GM12878 (cell line): ENCODE measurements around the gene SMARCAD1. TPM values are rescaled to one million over a fixed set of nuclear protein-coding genes. Genes with fewer than 3 reads are reported as not detected.

ENCODE experiments used
- ATAC-seq: fragments of 200-7000 bp; cut with Tn5 transposase; 3 replicates; pipeline ENCODE4 v1.9.1; 2020; ENCODE audit warnings: mild to moderate bottlenecking, moderate library complexity
- BruUV-seq: library from RNA; stranded (reverse); fragments of 400-500 nt; replicated peaks from 2 replicates; lab custom pipeline; 2021; lab: Mats Ljungman, UMichigan
- CTCF ChIA-PET: fragments of 300-600 bp; sonication (Branson Sonifier 250); formaldehyde crosslinking; extraction: SDS; loops from one replicate; lab custom pipeline; 2021; ENCODE audit warnings: inconsistent platforms; lab: Yijun Ruan, JAX
- POLR2A ChIA-PET: fragments of 350-600 bp; formaldehyde crosslinking; extraction: SDS; loops from one replicate; lab custom pipeline; 2021; ENCODE audit warnings: inconsistent platforms; lab: Charles Lee
- RAD21 ChIA-PET: fragments of 300-600 bp; sonication (Branson Sonifier 250); formaldehyde crosslinking; loops from one replicate; lab custom pipeline; 2023; ENCODE audit warnings: antibody characterized with exemption; ENCODE audit not compliant: unreplicated experiment; lab: Charles Lee
- SMC1A ChIA-PET: fragments of 300-600 bp; sonication (Branson Sonifier 250); formaldehyde crosslinking; loops from one replicate; lab custom pipeline; 2023; ENCODE audit not compliant: unreplicated experiment, uncharacterized antibody; lab: Charles Lee
- DNase-seq: peaks from one replicate; pipeline ENCODE4 v3.0.0-alpha.2; 2011; ENCODE audit warnings: low read depth, low spot score
- FAIRE-seq: peaks from 3 replicates; lab custom pipeline; 2011; peaks lifted over from hg19 to GRCh38; lab: Jason Lieb, UNC
- H2AFZ ChIP-seq: 2 replicates; pipeline ENCODE4 v1.6.0; 2011; ENCODE audit warnings: low read depth, low read length, control low read depth; ENCODE audit not compliant: control insufficient read depth
- H3K27ac ChIP-seq: 2 replicates; pipeline ENCODE4 v1.5.1; 2011; ENCODE audit warnings: control low read depth; ENCODE audit not compliant: control insufficient read depth, insufficient read depth
- H3K27me3 ChIP-seq, 2 experiments: replicated peaks in 1 of 2; 2 replicates each; pipeline versions ENCODE4 v1.6.0 to v1.6.1; 2011; ENCODE audit warnings: low read length in 1 of 2; ENCODE audit not compliant: control insufficient read depth in 2 of 2, insufficient read depth in 2 of 2
- H3K36me3 ChIP-seq, 2 experiments: 2 replicates each; pipeline ENCODE4 v1.5.1; 2011; ENCODE audit warnings: low read length in 1 of 2; ENCODE audit not compliant: control insufficient read depth in 2 of 2, insufficient read depth in 2 of 2
- H3K4me1 ChIP-seq: 2 replicates; pipeline ENCODE4 v1.6.1; 2011; ENCODE audit warnings: mild to moderate bottlenecking, low read length, moderate library complexity, mixed read lengths; ENCODE audit not compliant: control insufficient read depth, insufficient read depth
- H3K4me2 ChIP-seq: 2 replicates; pipeline ENCODE4 v1.6.0; 2011; ENCODE audit warnings: control low read depth; ENCODE audit not compliant: control insufficient read depth, insufficient read depth
- H3K4me3 ChIP-seq: fragments of 200-600 bp; sonication (generic); 2 replicates; pipeline ENCODE4 v1.5.1; 2016
- H3K79me2 ChIP-seq: 2 replicates; pipeline ENCODE4 v1.6.0; 2011; ENCODE audit warnings: low read length; ENCODE audit not compliant: control insufficient read depth, insufficient read depth
- H3K9ac ChIP-seq: 2 replicates; pipeline ENCODE4 v1.8.0; 2011; ENCODE audit warnings: low read length, control low read depth, mixed read lengths; ENCODE audit not compliant: control insufficient read depth, insufficient read depth
- H3K9me3 ChIP-seq: replicated peaks from 3 replicates; pipeline ENCODE4 v1.5.1; 2011; ENCODE audit warnings: mild to moderate bottlenecking, low read length; ENCODE audit not compliant: control insufficient read depth, insufficient read depth
- H4K20me1 ChIP-seq: 2 replicates; pipeline ENCODE4 v1.6.0; 2011; ENCODE audit not compliant: control insufficient read depth, insufficient read depth
- CUX1 ChIP-seq: IDR thresholded peaks from 2 replicates; pipeline ENCODE4 v1.6.1; 2012; ENCODE audit warnings: improper control_type of control experiment, low read depth, low read length; ENCODE audit not compliant: insufficient replicate concordance
- EGR1 ChIP-seq, 2 experiments: IDR thresholded peaks; 1 replicate in 1 of 2; 2 replicates in 1 of 2; pipeline ENCODE4 v1.6.1; 2011 to 2012; ENCODE audit warnings: low read depth in 2 of 2, low read length in 2 of 2, borderline replicate concordance in 1 of 2, mild to moderate bottlenecking in 1 of 2, moderate library complexity in 1 of 2
- MTA2 ChIP-seq: fragments of 450-650 bp; IDR thresholded peaks from 2 replicates; pipeline ENCODE4 v1.6.1; 2016; ENCODE audit warnings: low read depth, mild to moderate bottlenecking, moderate library complexity
- MTA3 ChIP-seq: IDR thresholded peaks from 2 replicates; pipeline ENCODE4 v1.6.1; 2012; ENCODE audit warnings: low read length, inconsistent platforms, borderline replicate concordance
- MYB ChIP-seq: fragments of 150-350 bp; IDR thresholded peaks from 2 replicates; pipeline ENCODE4 v1.6.1; 2014; ENCODE audit warnings: mild to moderate bottlenecking, low read depth, low read length, borderline replicate concordance
- NBN ChIP-seq: fragments of 450-650 bp; IDR thresholded peaks from 2 replicates; pipeline ENCODE4 v1.6.1; 2016
- NRF1 ChIP-seq: conservative IDR thresholded peaks from 2 replicates; pipeline ENCODE4 v1.6.1; 2011; ENCODE audit warnings: mild to moderate bottlenecking, low read depth, low read length, improper control_type of control experiment
- POU2F2 ChIP-seq: IDR thresholded peaks from 3 replicates; pipeline ENCODE4 v1.6.1; 2011; ENCODE audit warnings: low read depth, mild to moderate bottlenecking, low read length, borderline replicate concordance
- RB1 ChIP-seq: fragments of 450-650 bp; formaldehyde crosslinking; IDR thresholded peaks from 2 replicates; pipeline ENCODE4 v1.6.1; 2017; ENCODE audit warnings: mild to moderate bottlenecking, borderline replicate concordance
- SMC3 ChIP-seq: IDR thresholded peaks from 2 replicates; pipeline ENCODE4 v1.6.1; 2011; ENCODE audit warnings: low read length, improper control_type of control experiment, borderline replicate concordance
- SUZ12 ChIP-seq: fragments of 200-600 bp; sonication (generic); IDR thresholded peaks from one replicate; pipeline ENCODE4 v1.6.1; 2018; ENCODE audit warnings: antibody characterized with exemption, mild to moderate bottlenecking; ENCODE audit not compliant: unreplicated experiment
- ZBTB11 ChIP-seq: fragments of 450-650 bp; formaldehyde crosslinking; IDR thresholded peaks from 2 replicates; pipeline ENCODE4 v1.5.0; 2022; ENCODE audit warnings: mild to moderate bottlenecking, missing genetic modification characterization
- ZBTB33 ChIP-seq: fragments of 450-650 bp; IDR thresholded peaks from 2 replicates; pipeline ENCODE4 v1.6.1; 2017; ENCODE audit warnings: mild to moderate bottlenecking
- in situ Hi-C: fragments of 300-500 bp; cut with MboI; formaldehyde crosslinking; loops from 9 replicates; pipeline ENCODE4 v1.14.3; 2018; ENCODE audit warnings: mixed read lengths
- intact Hi-C: fragments of 100-400 bp; cut with micrococcal nuclease; formaldehyde crosslinking; loops from one replicate; pipeline ENCODE4 v1.14.2; 2022; ENCODE audit not compliant: unreplicated experiment
- polyA plus RNA-seq, 11 experiments: library from polyadenylated mRNA; depleted of rRNA in 4 of 11; unstranded in 6 of 11; stranded (reverse) in 5 of 11; fragments of >200 nt; fragmentation: Nextera tagmentation in 4 of 11; fragmentation: Illumina TruSeq in 1 of 11; extraction: Ambion mirVana in 4 of 11; extraction: Trizol in 1 of 11; gene quantifications; 1 replicate in 1 of 11; 2 replicates in 10 of 11; pipeline versions ENCODE4 v1.2.1 to v1.2.3, GENCODE V29; 2011 to 2016; ENCODE audit warnings: inconsistent platforms in 2 of 11, missing spikeins in 2 of 11, low read depth in 1 of 11
- total RNA-seq, 4 experiments: library from RNA; depleted of rRNA in 3 of 4; stranded (reverse); fragments of >200 nt in 3 of 4; fragmentation: Illumina TruSeq in 1 of 4; extraction: Trizol in 1 of 4; gene quantifications; 2 replicates each; pipeline versions ENCODE4 v1.2.1 to v1.2.3, GENCODE V29; 2013 to 2021

SMARCAD1 gene
- total and polyA plus RNA-seq, 10 of the 15 experiments (the other 5 are each of a cell fraction or from before 2014, with no cell fraction given), result 7.6 to 41.2 (median 27.7) TPM

GRCh38 chr4:94221916-94222315 lies 14.3 kb downstream of the SMARCAD1 start (continued):
- TF ChIP-seq ZBTB33, result no peak
- no peak for TF ChIP-seq CUX1
- no peak for TF ChIP-seq NRF1

GRCh38 chr4:94225449-94225848 lies 17.8 kb downstream of the SMARCAD1 start:
- intact Hi-C loops (no loop called here), in situ Hi-C loops (no loop called here)
- Histone ChIP-seq H4K20me1 (no peaks in the 10 kb centered on the region), H3K9me3 (no peaks in the 10 kb centered on the region), H3K27me3 (no peaks in the 10 kb centered on the region), H3K4me3 (no peak overlapping the region), H3K27ac (no peak overlapping the region), H2AFZ (no peak overlapping the region), H3K36me3 (peaks cover 4% of the 10 kb centered on the region in 2 experiments; a peak in 3 of 4 replicates), H3K4me1 (no peaks in the 10 kb centered on the region), H3K9ac (no peak overlapping the region), H3K79me2 (peaks cover 1% of the 10 kb centered on the region), H3K4me2 (no peak overlapping the region)
- BruUV-seq, result no TSS peak
- POLR2A ChIA-PET, result no interaction called here
- CTCF ChIA-PET, result no interaction called here
- RAD21 ChIA-PET, result no interaction called here
- DNase-seq (no peak), FAIRE-seq (no peak), ATAC-seq (no peak)
- TF ChIP-seq POU2F2 (no peak), ZBTB11 (no peak), MTA3 (no peak), EGR1 (IDR thresholded peaks at IDR 0.05; ENCODE audit: borderline replicate concordance in 1 of 2, low read depth in 2 of 2, low read length in 2 of 2) (no peak), SUZ12 (no peak), MYB (no peak), NBN (no peak), MTA2 (no peak), RB1 (no peak), SMC3 (no peak)
- SMC1A ChIA-PET, result no interaction called here
